GM19467 (cell line): ENCODE measurements around the gene PKN3.
A peak's percentile ranks its signal among the peaks of the same experiment; 100 is the strongest.

Experiments
- ATAC-seq: cut with Tn5 transposase; IDR thresholded peaks from one replicate; pipeline ENCODE4 v1.9.1; 2021; ENCODE audit warnings: mild to moderate bottlenecking, moderate library complexity; ENCODE audit not compliant: unreplicated experiment

The PKN3 gene

GRCh38 chr9:128715436-128715750 is 13.1 kb downstream of the PKN3 start:
- no peak for ATAC-seq

GRCh38 chr9:128716581-128717254 is 14.4 kb downstream of the PKN3 start:
- no peak for ATAC-seq

- no peak for ATAC-seq
These were observed 15.7 kb downstream of the PKN3 start for GRCh38 chr9:128718047-128718446.

DNA sequence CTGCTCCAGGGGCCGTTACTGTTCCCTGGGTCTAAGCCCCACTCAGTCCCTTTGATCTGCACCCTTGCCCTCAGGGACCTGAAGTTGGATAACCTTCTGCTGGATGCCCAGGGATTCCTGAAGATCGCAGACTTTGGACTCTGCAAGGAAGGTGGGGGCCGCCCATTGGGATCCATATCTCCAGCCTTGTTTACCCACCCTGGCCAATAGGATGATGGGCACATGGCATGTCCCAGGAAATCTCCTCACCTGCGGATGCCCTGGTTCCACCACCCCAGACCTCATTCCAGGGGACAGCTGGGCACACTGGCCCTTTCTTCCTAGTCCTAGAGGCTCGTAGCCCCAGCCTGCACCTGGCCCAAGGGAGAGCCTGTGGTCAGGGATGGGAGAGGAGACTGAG is 16.2 kb downstream of the PKN3 start:
- ATAC-seq: no peak

DNA sequence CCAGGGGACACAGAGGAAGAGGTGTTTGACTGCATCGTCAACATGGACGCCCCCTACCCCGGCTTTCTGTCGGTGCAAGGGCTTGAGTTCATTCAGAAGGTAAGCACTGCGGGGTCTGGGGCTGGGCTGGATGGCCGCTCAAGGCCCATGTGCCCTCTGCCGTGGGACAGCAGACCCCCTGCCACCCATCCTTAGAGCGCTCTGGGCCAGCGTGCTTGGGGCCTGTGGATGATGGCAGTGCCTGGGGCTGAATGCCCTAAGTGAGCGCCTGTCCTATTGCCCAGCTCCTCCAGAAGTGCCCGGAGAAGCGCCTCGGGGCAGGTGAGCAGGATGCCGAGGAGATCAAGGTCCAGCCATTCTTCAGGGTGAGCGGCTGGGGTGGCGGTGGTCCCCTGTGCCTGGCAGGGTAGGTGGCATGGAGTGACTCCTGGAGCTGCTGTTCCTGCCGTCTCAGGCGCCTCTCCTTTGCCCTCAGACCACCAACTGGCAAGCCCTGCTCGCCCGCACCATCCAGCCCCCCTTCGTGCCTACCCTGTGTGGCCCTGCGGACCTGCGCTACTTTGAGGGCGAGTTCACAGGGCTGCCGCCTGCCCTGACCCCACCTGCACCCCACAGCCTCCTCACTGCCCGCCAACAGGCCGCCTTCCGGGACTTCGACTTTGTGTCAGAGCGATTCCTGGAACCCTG is 17.8 kb downstream of the PKN3 start:
- no peak for ATAC-seq

- ATAC-seq: no peak
These were observed 18.7 kb downstream of the PKN3 start for GRCh38 chr9:128720841-128721486.

- ATAC-seq: no peak
These were observed 19.2 kb downstream of the PKN3 start for GRCh38 chr9:128721487-128722010.

DNA sequence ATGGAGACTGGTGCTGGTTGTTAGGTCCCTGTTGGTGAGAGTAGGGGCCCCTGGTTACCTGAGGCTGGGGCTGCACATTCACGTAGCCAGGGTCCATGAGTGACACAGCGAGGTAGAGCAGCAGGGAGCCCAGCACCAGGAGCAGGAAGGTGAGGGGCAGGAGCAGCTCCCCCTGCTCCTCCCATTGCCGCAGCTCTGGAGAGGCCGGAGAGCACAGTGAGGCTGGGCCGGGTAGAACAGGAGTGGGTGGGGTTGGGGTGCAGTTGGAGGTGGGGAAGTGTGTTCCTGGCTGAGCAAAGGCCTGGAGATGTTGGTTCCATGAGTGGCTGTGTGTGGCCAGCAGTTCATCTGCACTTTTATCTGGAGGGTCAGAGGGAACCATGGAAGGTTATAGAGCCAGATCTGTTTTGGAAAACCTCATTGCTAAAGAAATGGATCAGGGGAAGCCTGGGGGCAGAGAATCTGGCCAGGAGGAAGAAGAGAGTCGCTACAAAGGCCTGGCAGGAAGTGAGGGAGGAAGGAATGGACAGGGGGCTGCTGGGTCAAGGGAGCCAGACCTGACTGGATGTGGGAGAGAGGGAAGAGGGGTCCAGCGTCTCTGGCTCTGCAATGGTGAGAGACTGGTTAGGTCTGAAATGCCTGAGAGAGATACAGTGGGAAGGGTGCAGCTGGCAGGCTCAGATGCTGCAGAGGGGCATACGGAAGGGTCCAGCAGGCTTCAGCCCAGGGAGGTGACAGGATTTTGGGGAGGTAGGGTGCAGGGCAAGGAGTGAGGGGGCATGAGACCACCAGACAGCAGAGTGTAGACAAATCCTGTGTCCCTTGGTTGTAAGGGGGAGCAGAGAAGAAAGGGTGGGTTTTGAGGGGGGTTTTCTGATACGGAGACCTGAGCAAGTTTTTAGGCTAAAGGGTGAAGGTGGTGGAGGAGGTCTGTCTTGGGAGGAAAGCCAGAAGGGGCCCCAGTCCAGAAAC is 20.4 kb downstream of the PKN3 start:
- no peak for ATAC-seq

DNA sequence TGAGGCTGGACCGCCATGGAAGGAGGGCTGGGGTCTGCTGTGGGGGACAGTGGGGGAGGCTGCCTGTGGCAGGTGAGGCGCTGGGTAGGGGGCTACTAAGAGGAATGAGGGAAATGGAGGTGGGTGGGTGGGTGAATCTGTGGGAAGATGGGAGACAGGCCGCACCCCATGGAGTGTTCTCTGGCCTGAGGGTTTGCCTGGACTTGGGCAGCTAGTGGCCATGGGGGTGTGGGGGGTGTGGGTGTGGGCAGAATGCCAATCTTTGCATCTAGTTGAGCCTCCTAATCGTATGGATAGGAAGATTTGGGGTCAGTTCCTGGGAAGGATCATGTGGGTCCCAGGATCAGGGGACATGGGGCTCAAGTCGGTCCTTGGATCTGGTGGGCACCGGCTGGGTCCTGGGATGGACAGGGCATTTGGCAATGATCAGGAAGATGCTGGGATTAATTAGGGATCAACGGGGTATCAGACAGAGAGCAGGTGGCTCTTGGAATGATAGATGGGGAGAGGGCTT is 21.1 kb downstream of the PKN3 start:
- peak; percentile 1 for ATAC-seq

DNA sequence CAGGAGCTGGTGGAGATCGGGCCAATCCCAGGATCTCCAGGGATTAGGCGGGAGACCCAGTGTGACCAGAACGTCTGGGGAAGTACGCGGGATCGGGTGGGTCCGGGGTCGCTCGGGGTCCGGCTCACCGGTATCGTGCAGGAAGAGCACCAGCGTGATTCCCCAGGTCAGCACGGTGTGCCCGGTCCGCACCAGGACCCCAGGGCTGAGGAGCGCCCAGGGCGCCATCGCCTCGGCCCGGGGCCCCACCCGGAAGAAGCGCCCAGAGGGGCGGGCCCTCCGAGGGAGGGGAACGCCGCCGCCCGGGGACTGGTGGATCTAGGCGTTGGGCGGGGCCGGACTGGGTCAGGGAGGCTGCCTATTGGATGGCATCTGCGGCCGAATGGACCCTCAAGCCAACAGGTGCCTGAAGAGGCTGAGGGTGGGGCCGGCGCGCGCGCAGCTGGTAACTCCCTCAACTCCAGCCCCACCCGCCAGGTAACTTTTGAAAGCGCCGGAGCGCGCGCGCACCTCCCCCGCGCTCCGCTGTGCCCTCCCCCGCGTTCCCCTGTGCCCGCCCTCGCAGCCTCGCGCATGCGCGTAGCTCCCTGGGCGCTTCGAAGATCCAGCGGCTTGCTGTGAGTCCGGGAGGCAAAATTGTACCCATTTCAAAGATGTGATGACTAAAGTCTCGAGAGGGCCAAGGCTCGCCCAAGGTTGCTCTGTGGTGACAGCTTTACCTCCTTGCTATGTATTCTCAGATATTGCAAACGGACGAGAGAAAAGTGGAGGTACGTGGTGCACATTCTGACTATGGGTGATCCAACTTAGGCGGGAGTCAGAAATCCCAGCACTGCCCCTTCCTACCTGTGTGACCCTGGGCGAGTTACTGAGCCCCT is 21.8 kb downstream of the PKN3 start, which contains the start of gene ZDHHC12:
Gene ZDHHC12, minus strand, starts transcription at position 262 of the 878 bp plus-strand sequence. Its CDS starts 34 bp downstream, at position 228.
- peak; percentile 95 for ATAC-seq

- no peak for ATAC-seq
These were observed 22.5 kb downstream of the PKN3 start for GRCh38 chr9:128724744-128725211.

DNA sequence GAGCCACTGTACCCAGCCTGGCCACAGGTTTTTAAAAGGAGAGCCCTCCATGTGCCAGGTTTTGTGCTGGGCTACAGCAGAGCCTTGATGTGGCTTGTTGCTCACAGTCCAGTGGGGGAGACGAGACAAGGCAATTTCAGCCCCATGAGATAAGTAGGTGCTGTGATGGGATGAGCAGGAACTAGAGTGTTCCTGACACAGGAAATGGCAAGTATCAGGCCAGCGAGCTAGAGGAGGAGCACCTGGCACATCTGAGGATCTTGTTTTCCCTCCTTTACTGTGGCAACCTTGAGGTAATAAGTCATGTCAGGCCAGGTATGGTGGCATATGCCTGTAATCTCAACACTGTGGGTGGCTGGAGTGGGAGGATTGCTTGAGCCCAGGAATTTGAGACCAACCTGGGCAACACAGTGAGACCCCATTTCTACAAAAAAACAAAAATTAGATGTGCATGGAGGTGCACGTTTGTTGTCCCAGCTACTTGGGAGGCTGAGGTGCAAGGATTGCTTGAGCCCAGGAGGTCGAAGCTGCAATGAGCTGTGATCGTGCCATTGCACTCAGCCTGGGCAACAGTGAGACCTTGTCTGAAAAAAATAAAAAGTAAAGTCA is 25.4 kb downstream of the PKN3 start:
- ATAC-seq: no peak

GRCh38 chr9:128728298-128728697 is 26.0 kb downstream of the PKN3 start:
- ATAC-seq: no peak

DNA sequence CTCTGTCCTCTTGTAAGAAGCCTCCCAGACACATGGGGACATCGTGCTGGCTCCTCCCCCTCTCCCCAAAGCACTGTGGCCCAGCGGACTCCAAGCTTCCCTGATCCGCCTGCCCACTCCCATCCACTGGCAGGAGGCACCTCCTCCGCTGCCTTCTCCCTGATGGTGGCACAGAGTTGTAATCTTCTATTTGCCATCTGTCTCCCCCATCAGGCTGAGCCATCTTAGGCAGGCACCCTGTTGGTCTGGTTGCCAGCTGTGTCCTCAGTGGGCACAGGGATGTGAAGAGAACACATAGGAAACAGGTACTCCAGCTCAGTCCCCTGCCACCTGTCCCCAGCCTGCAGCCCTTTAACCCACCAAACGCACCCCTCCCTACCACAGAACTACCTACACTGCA is 27.0 kb downstream of the PKN3 start:
- ATAC-seq: no peak

GRCh38 chr9:128729766-128730517 is 27.6 kb downstream of the PKN3 start:
- no peak for ATAC-seq

DNA sequence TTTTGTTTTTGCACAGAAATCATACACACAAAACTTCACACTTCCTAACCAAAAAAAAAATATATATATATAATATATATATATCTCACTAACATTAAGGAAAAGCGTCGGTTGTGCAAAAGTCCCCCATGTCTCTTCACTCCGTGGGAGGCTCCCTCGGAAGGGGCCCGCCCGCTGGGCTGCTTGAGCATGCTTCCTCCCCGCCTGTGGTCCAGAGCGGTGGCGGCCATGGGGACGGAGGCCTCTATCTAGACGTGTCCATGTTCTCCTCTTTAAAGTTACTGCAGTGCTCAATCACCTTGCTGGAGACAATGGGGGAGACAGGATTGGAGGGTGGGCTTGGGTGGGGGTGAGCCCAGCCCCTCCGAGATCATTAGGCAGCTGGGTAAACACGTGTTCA is 28.8 kb downstream of the PKN3 start:
- ATAC-seq: no peak

DNA sequence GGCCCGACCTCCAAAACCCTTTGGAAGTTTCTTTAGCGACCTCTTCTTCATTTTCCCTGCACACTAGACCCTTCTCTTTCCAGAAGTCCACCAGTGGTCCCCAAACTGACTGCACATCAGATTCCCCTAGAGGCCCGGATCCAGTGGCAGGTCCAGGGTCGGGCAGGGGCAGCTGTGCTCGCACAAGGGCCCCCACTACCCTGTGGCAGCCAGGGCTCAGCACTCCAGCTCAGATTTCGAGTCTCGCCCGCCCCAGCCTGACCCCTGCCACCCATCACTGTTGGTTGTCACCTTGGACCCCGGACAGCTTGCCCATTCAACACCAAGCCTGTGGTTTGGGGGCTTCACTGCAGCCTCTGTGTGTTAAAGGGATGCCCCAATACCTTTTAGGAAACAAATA is 29.4 kb downstream of the PKN3 start:
- no peak for ATAC-seq

DNA sequence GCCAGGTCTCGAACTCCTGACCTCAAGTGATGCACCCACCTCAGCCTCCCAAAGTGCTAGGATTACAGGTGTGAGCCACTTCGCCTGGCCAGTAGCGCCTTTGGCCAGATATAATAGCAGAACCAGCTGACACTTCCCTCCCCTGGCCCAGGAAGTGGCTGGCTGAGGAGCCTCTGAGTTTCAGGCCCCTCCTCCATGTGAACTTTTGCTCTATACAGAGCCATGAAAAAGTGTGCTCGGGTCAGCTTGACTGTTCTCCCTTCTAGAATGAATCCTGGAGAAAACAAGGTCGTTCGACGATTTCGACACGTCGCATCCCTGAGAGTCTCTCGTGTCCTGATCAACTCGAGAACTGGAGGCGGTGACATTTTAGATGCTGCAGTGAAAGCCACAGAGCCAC is 30.3 kb downstream of the PKN3 start:
- ATAC-seq: no peak
